Measurements from ENCODE around the gene RNF126.

Gene RNF126

GRCh38 chr19:661427-662196 is 1.4 kb downstream of the RNF126 start:
- no peak for DNase-seq

- DNase-seq: no peak
These were observed 2.1 kb downstream of the RNF126 start for GRCh38 chr19:660793-661426.

GRCh38 chr19:658916-659839 is 3.8 kb downstream of the RNF126 start:
- no peak for DNase-seq

GRCh38 chr19:658059-658839 is 4.8 kb downstream of the RNF126 start:
- no peak for DNase-seq

DNA sequence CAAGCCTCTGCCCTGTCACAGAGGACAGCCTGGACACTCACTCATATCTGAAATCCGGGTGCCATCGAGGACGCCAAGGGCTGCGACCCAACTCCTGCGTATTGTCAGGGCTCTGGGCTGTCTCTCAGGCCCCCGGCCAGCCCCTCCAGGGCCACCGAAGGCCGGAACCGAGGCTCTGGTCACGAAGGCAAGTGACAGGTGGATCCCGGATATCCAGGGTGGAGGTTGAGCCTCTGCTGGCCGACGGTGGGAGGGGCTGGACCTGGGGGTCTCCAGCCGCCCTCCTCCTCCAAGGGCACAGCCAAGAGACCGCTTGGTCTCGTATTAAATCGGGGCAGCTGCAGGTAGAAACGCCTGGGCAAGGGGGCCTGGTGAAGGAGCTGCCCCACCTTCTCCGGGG is 5.4 kb downstream of the RNF126 start:
- no peak for DNase-seq

GRCh38 chr19:656751-657559 is 6.1 kb downstream of the RNF126 start:
- DNase-seq: no peak

- no peak for DNase-seq
These were observed 7.3 kb downstream of the RNF126 start for GRCh38 chr19:655691-656090.

GRCh38 chr19:653425-653824 is 9.6 kb downstream of the RNF126 start:
- no peak for DNase-seq

- DNase-seq: no peak
These were observed 10.3 kb downstream of the RNF126 start for GRCh38 chr19:652467-653389.

GRCh38 chr19:651991-652390 is 11.0 kb downstream of the RNF126 start:
- DNase-seq: no peak

- DNase-seq: no peak
These were observed 11.7 kb downstream of the RNF126 start for GRCh38 chr19:651114-651818.

- no peak for DNase-seq
These were observed 12.9 kb downstream of the RNF126 start for GRCh38 chr19:650121-650520.

DNA sequence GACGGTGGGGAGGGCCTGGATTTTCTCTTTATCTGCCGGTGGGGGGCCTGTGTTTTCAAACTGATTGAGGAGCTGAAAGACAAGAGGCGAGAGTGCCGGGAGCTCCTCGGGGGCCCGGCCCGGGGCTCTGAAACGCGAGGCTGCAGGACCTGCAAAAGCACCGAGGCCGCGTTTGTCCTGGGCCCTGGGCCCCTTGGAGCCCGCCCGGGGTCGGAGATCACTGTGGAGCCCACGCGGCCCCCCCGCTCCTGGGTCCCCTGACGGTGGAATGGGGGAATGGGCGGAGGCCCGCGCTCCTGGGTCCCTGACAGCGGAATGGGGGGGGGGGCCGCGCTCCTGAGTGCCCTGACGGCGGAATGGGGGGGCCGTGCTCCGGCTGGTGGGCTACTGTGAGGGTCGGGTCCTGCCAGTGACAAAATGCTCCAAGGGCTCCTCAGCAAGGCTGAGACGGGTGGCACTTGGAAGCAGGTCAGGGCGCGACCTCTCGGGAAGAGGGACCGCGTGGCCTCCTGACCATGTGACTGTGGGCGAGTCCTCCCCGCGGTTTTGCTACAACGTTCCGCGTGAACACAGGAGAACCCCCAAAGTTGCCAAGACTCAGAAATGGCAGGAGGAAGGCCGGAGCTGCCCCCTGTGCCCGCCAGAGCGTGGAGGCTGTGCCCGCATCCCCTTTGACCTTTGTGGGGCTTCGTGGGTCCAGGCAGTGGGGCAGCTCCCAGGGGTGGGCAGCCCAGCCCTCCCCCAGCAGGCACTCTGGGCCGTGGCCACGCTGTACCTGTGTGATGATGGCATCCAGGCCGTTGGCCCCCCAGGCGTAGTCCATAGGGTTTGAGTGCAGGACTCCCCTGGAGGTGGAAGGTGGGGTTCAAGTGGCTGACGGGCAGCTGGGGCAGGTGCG is 13.9 kb downstream of the RNF126 start:
- no peak for DNase-seq

- DNase-seq: no peak
These were observed 14.7 kb downstream of the RNF126 start for GRCh38 chr19:648305-648704.

GRCh38 chr19:647566-648284 is 15.3 kb downstream of the RNF126 start:
- DNase-seq: no peak

- no peak for DNase-seq
These were observed 16.0 kb downstream of the RNF126 start for GRCh38 chr19:646779-647565.
